Measurements from ENCODE around the gene ANO2. TPM values are rescaled to one million over a fixed set of nuclear protein-coding genes. Genes with fewer than 3 reads are reported as not detected.
A peak's percentile ranks its signal among the peaks of the same experiment; 100 is the strongest.

ANO2 gene
- polyA plus RNA-seq, 1 donor from 2014 or later, result 1.8 TPM

DNA sequence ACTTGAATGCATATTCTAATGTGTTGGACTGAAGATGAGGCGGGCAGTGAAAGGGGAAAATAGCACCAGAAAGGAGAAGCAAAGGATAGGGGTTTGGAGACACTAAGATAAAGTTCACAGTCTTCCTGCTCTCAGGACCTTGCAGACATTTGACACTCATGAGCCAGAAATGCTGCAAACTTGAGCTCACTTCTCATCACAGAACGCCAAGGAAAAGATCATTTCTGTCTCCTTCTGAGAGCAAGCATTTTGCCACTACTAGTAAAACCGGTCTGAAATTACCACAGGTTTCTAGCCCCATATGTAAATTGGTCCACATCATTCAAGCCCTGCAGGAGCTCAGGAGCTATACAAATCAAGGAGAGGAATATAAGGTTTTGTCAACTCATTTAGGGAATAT, 44.6 kb upstream of the ANO2 start:
- no peaks in the 10 kb centered on the region for H3K27me3 ChIP-seq (ENCODE audit: insufficient read depth, low read depth, low read length)
- H3K79me2 ChIP-seq (replicated peaks; ENCODE audit: insufficient read depth, low read length), result no peaks in the 10 kb centered on the region
- H3K4me2 ChIP-seq (ENCODE audit: low read length), result no peak overlapping the region
- no peaks in the 10 kb centered on the region for H3K36me3 ChIP-seq (ENCODE audit: insufficient read depth, low read length)
- TF ChIP-seq, protein P1, sequence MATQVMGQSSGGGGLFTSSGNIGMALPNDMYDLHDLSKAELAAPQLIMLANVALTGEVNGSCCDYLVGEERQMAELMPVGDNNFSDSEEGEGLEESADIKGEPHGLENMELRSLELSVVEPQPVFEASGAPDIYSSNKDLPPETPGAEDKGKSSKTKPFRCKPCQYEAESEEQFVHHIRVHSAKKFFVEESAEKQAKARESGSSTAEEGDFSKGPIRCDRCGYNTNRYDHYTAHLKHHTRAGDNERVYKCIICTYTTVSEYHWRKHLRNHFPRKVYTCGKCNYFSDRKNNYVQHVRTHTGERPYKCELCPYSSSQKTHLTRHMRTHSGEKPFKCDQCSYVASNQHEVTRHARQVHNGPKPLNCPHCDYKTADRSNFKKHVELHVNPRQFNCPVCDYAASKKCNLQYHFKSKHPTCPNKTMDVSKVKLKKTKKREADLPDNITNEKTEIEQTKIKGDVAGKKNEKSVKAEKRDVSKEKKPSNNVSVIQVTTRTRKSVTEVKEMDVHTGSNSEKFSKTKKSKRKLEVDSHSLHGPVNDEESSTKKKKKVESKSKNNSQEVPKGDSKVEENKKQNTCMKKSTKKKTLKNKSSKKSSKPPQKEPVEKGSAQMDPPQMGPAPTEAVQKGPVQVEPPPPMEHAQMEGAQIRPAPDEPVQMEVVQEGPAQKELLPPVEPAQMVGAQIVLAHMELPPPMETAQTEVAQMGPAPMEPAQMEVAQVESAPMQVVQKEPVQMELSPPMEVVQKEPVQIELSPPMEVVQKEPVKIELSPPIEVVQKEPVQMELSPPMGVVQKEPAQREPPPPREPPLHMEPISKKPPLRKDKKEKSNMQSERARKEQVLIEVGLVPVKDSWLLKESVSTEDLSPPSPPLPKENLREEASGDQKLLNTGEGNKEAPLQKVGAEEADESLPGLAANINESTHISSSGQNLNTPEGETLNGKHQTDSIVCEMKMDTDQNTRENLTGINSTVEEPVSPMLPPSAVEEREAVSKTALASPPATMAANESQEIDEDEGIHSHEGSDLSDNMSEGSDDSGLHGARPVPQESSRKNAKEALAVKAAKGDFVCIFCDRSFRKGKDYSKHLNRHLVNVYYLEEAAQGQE (IDR thresholded peaks at IDR 0.05; ENCODE audit: borderline replicate concordance), result no peak
- TF ChIP-seq MXI1 (conservative IDR thresholded peaks at IDR 0.05; ENCODE audit: poor library complexity, severe bottlenecking), result no peak
- no peak for TF ChIP-seq EZH2 (IDR thresholded peaks at IDR 0.05; ENCODE audit: borderline replicate concordance, insufficient read depth, low read length, poor library complexity, severe bottlenecking)
- TF ChIP-seq, protein P2, sequence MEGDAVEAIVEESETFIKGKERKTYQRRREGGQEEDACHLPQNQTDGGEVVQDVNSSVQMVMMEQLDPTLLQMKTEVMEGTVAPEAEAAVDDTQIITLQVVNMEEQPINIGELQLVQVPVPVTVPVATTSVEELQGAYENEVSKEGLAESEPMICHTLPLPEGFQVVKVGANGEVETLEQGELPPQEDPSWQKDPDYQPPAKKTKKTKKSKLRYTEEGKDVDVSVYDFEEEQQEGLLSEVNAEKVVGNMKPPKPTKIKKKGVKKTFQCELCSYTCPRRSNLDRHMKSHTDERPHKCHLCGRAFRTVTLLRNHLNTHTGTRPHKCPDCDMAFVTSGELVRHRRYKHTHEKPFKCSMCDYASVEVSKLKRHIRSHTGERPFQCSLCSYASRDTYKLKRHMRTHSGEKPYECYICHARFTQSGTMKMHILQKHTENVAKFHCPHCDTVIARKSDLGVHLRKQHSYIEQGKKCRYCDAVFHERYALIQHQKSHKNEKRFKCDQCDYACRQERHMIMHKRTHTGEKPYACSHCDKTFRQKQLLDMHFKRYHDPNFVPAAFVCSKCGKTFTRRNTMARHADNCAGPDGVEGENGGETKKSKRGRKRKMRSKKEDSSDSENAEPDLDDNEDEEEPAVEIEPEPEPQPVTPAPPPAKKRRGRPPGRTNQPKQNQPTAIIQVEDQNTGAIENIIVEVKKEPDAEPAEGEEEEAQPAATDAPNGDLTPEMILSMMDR (IDR thresholded peaks at IDR 0.05; ENCODE audit: poor library complexity, severe bottlenecking), result no peak
- H3F3A ChIP-seq (ENCODE audit: insufficient read depth, low read length, poor library complexity, severe bottlenecking), result no peaks in the 10 kb centered on the region
- no peaks in the 10 kb centered on the region for H3K9me3 ChIP-seq (ENCODE audit: low read length)
- H2AFZ ChIP-seq (ENCODE audit: low read depth, low read length), result no peak overlapping the region
- H4K20me1 ChIP-seq (ENCODE audit: insufficient read depth), result no peaks in the 10 kb centered on the region
- no peaks in the 10 kb centered on the region for H3K9me2 ChIP-seq (ENCODE audit: insufficient read depth, low read length)
- no peak overlapping the region for H3K27ac ChIP-seq (ENCODE audit: low read length)
- H3K9ac ChIP-seq (ENCODE audit: low read length), result no peak overlapping the region
- H3K4me3 ChIP-seq (ENCODE audit: low read length), result no peak overlapping the region

DNA sequence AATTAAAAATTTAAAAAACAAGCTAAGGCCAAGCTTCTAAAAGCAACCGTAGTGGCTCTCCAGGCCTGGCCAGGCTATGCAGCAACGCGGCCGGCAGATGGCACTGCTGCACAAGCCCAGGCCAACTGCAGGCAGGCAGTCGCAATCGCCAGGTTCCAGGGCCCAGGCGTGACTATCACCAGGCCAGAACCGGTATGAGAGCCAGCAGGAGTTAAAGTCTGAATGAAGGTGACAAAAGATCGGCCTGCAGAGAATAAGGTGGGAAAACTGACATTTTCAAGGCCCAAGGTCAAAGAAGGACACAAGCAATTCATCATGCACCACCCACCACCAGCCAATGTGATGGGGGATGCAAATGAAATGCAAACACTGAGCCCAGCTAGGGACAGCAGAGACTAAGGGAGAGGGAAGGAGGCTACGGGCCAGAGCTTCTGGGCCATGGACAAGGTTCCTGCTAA, 43.6 kb upstream of the ANO2 start:
- TF ChIP-seq SMC3 (conservative IDR thresholded peaks at IDR 0.05; ENCODE audit: poor library complexity) (peak; percentile 96), POLR2AphosphoS5 (IDR thresholded peaks at IDR 0.05) (no peak), MXI1 (conservative IDR thresholded peaks at IDR 0.05; ENCODE audit: poor library complexity, severe bottlenecking) (peak; percentile 15), TAF1 (IDR thresholded peaks at IDR 0.05; ENCODE audit: low read depth) (no peak), RAD21 (conservative IDR thresholded peaks at IDR 0.05) (peak; percentile 96), EZH2 (IDR thresholded peaks at IDR 0.05; ENCODE audit: borderline replicate concordance, insufficient read depth, low read length, poor library complexity, severe bottlenecking) (no peak), EP300 (conservative IDR thresholded peaks at IDR 0.05; ENCODE audit: poor library complexity, severe bottlenecking) (no peak)
- TF ChIP-seq, protein P2 (IDR thresholded peaks at IDR 0.05; ENCODE audit: poor library complexity, severe bottlenecking), result peak; percentile 96
- TF ChIP-seq, protein P1 (IDR thresholded peaks at IDR 0.05; ENCODE audit: borderline replicate concordance), result no peak
- no peaks in the 10 kb centered on the region for H3K79me2 ChIP-seq (replicated peaks; ENCODE audit: insufficient read depth, low read length)
- no peaks in the 10 kb centered on the region for H3K9me2 ChIP-seq (ENCODE audit: insufficient read depth, low read length)
- no peak overlapping the region for H2AFZ ChIP-seq (ENCODE audit: low read depth, low read length)
- no peaks in the 10 kb centered on the region for H3K27me3 ChIP-seq (ENCODE audit: insufficient read depth, low read depth, low read length)
- no peak overlapping the region for H3K4me2 ChIP-seq (ENCODE audit: low read length)
- no peaks in the 10 kb centered on the region for H4K20me1 ChIP-seq (ENCODE audit: insufficient read depth)
- H3K27ac ChIP-seq (ENCODE audit: low read length), result no peak overlapping the region
- no peak overlapping the region for H3K9ac ChIP-seq (ENCODE audit: low read length)
- no peaks in the 10 kb centered on the region for H3K9me3 ChIP-seq (ENCODE audit: low read length)
- H3F3A ChIP-seq (ENCODE audit: insufficient read depth, low read length, poor library complexity, severe bottlenecking), result no peaks in the 10 kb centered on the region
- no peaks in the 10 kb centered on the region for H3K36me3 ChIP-seq (ENCODE audit: insufficient read depth, low read length)
- no peak overlapping the region for H3K4me3 ChIP-seq (ENCODE audit: low read length)

All from neural cell (in vitro differentiated cells).